GM21737 (cell line): ENCODE data around the gene PPOX.

ENCODE experiments used
- ATAC-seq: cut with Tn5 transposase; IDR thresholded peaks from one replicate; pipeline ENCODE4 v1.9.1; 2021; ENCODE audit warnings: mild to moderate bottlenecking, moderate library complexity; ENCODE audit not compliant: unreplicated experiment

The PPOX gene

GRCh38 chr1:161175771-161176453, 9.7 kb downstream of the PPOX start:
- ATAC-seq, result no peak

DNA sequence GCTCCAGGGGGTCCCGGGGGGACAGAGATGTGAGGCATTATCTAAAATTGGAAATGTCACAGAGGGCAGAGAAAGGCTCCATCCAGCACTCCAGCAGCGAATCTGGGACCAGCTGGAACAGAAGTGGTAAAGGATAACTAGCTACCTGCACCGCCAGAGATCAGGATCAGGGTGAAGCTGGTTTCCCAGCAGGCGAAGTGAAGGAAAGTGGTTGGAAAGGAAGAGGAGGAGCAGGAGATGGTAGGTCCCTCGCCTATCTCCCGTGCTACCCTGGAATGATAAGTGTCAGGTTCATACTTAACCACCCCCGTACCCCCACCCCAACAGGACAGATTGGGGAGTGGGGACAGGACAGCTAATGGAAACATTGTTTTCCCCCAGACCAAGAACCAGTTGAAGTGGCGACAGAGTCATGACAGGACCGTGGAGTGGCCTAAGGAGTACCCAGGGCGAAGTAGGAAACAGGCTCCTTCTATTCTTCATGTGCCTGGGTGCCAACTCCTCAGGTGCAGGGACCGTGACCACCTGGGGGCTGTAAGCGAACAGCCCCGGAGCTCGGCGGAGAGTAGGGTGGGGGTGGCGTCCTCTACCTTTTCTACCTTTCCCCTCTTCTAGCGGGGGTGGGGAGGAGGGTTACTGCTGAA, 10.4 kb downstream of the PPOX start:
- ATAC-seq, result no peak

- peak; percentile 71 for ATAC-seq
These were observed 11.1 kb downstream of the PPOX start, which contains the start of gene B4GALT3 for GRCh38 chr1:161177112-161177935. Gene B4GALT3, minus strand, starts transcription at chr1:161177507. Its CDS starts 1,447 bp downstream, at chr1:161176060.

GRCh38 chr1:161177936-161178244, 11.7 kb downstream of the PPOX start:
- no peak for ATAC-seq

DNA sequence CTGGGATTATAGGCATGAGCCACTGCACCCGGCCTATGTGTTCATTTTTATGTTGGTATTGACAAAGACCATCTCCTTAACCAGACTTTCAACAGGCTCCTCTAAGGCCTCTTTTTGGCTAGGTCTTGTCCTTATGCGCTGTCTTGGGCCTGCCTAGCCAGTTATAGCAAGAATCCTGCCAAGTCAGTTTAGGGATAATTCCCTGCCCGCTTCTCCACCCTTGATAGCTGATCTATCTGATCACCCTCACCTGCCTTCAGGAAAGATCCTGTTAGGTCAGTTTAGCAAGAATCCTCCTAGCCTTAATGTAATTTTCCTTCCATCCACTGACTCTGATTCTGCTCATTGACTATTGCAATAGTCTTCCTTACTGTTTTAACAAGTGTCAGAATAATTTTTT, 13.5 kb downstream of the PPOX start:
- ATAC-seq, result no peak

DNA sequence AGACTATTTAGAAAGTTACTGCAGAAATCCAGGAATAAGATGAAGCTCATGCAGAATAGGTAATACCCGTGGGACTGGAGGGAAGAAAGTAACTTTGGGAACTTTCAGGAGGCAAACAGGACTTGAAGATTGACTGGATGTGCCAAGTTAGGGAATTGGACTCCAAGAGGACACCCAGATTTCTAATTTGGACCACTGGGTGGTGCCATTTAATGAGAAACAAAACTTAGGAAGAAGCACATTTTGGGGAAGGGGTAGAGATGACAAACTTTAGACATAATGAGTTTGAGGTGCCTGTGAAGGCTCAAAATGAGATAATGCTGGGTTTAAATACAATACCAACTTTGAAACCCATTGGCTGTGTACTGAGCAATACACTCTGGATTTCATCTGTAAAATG, 14.4 kb downstream of the PPOX start:
- no peak for ATAC-seq

- peak; percentile 35 for ATAC-seq
These were observed 16.0 kb downstream of the PPOX start for GRCh38 chr1:161182214-161182613.

DNA sequence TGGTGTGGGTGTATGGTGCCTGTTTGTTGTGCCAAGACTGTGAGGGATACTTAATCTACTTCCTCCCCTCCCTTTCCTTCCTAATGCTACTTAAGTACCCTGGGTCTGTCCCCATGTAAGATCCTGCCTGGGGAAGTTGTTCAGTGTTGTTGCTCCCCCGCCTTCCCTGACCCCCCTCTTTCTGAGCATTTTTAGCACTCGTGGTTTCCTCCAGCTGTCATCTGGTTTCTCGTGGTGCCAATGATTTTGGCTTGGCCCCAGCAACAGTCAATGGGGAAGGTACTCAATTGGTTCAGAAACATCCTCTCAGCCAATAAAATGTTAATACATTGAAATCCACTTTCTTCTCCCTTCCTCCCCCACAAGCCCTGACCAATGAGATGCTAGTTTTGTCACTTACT, 19.1 kb downstream of the PPOX start:
- ATAC-seq, result peak; percentile 48

DNA sequence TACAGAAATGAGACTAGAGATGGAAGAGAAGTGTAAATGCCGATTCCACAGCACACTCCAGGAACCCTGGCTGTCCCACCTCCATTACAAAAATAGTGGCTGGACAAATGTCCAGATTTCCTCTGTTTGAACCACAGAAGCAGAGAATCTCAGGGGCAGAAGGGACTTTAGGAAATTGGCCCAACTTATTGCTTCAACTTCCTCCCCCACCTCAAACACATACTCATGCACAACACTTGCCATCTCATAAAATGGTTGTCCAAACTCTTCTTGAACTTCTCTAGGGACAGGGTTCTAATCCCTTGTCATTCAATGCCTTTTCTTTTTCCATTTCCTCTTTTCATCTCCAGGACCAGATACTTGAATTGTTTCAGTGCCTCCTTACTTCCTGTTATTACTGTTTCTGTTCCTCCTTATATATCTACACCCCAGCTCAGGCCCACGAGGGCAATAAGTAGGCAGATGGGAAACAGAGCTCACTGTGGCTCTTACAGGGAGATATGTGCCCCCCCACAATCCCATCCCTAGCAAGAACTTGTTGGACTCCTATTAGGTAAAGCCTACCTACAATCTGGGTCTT, 19.6 kb downstream of the PPOX start:
- ATAC-seq, result peak; percentile 28

- no peak for ATAC-seq
These were observed 21.1 kb downstream of the PPOX start for GRCh38 chr1:161187311-161187710.

DNA sequence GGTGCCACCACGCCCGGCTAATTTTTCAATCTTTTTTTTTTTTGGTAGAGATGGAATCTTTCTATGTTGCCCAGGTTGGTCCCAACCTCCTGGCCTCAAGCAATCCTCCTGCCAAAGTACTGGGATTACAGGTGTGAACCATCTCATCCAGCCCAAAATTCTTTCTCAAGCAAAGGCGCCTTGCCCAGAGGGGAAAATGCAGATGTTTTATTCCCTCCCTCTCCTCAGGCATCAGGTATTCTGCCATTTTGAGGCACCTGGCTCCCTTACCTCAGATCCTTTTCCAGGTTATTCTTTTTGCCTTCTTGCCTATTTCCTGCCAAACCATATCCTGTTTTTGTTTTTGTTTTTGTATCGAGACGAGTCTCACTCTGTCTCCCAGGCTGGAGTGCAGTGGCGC, 22.2 kb downstream of the PPOX start:
- no peak for ATAC-seq

DNA sequence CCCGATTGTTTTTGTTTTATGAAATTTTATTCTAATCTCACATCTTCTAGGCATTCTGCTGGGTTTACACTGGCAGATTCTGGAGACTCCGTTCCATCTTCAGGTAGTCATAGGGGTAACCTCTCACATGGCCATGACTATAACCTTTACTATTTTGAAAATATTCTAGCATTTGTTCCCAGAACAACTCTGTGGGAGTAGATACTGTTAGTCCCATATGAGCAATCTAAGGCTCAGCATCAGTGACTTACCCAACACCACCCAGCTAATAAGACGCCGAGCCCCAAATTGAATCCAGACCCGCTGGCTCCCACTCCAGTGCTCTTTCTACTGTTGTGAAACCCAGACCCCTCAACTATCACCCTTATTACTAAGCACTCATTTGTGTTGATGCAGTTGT, 22.8 kb downstream of the PPOX start:
- ATAC-seq, result no peak

DNA sequence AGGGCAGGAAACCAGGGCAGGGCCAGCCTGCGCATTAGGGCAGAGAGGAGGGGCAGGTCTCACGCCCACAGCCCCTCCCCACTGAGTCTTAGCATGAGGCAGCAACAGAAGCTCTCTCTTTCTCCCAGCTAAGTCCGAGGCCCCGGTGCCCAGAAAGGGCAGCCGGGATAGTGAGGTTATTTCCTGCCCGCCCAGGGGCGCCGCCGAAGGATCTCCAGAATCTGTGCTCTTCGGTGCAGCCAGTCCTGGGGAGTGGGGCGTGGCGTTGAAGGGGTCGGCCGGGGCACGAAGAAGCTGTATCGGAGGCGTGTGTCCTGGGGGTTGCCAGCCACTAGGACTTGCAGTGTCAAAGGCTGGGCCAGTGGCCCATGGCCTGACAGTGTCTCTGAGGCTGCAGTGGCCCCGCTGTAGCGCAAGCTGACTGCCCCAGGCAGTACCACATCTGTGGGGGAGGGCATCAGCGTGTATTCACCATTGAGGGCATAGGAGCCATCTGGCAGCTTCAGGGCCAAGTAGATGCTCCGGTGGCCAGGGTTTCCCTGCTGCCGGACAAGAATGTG, 24.8 kb downstream of the PPOX start:
- no peak for ATAC-seq

- ATAC-seq, result no peak
These were observed 25.7 kb downstream of the PPOX start for GRCh38 chr1:161191971-161192370.

DNA sequence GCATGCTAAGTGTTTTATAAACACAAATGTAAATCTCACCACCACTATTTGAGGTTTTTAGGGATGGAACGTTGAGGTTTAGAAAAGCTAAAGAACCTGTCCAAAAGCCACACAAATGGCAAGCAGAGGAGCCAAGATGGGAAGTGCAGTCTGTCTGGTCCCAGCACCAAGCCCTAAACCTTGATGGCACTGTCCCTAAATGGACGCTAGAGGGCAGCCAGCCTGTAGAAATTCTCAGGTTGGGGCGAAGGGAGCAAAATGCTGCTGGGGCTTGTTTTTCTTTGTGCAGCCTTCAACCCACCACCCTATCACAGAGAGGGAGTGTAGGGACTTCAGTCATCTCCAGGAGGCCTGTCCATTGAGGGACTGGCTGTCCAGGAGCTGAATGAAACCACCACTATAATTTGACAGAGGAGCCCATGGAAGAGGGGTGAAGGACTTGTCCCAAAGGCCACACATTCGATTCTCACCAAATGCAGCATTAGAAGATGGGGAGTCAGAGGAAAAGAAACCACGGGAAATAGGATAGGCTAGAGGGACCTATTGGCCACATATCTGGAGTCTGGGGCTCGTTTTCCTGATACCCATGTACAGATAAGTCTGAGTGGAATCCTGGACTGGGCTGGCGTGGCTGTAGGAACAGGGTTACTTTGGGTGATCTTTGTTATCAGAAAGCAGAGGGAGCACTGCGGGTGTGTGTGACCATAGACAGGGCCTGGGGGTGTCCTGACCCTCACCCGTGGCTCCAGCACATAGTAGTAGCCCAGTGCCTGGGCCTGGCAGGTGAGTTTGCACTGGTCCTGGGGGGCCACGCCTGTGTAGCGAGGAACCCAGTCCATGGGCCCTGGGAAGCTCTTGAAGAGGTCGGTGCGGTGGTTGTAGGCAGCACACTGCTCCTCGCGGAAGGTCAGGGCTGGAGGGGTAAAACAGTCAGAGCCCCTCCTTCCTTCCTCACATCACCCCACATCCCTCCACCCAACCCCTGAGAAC, 26.5 kb downstream of the PPOX start:
- no peak for ATAC-seq

DNA sequence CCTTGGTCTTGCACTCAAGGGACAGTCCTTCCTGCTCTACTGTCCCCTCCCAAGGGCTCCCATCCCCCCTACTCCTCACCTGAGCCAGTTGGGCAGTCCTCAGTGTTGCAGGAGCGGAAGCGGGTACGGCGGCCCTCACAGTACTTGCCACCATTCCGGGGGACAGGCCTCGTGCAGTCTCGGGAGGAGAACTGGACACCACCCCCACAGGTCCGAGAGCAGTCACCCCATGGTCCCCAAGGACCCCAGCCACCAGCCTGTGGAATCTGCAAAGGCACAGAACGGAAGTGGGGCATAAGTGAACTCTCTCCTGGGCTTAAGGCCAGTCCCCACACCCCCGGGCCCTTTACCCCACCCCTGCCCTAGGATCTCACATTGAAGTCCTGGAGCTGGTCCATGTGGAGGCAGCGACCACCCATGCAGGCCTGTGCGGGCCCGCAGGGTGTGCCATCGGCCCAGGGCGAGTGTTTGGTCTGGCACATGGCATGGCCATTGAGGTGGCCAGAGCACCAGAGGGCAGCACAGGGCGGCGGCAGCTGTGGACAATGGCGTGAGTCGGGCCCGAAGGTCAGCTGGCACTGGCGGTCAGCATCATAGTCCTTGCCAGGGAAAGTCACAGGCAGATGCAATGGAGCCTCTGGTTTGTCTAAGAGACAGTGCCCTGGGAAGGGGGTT, 27.5 kb downstream of the PPOX start:
- no peak for ATAC-seq

DNA sequence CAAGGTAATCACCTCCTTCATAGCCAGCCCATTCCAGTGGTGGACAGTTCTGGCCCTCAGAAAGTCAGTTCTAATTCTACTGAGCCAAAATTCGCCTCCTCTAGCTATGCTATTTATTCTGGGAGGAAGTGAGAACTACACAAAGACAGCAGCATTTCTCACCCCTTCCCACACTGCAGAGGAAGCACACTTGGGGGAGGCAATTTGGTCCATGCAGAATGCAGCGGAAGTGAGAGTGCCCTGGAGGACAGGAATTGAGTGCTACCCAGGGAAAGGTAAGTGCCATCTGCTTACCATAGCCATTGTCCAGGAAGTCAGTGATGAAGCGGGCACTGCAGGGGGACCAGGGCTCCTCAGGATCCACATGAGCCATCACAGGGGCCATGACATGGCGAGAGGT, 28.9 kb downstream of the PPOX start:
- ATAC-seq, result no peak

DNA sequence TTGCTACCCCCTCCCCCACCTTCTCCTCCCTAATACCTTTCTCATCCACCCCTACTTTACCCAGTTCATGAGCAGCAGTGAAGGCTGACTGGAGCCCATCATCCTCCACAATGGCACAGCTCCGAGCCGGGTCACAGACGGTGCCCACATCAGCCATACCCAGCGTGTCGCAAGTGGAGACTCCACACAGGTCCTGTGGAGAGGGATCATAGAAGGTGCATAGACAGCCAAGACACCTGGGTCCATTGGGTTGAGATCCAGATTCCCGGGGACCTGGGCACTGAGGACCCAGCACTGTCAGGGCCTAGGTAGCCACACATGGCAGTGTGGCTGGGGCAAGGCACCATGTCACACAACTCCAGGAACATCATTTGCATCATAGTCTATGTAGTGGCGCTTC, 29.9 kb downstream of the PPOX start:
- ATAC-seq, result no peak
